Epidermal melanocyte (primary cell): ENCODE results near the gene LZTS2.
"Not testable (repeated sequence)": the region's sequence is repeated elsewhere in the genome, so short reads cannot be mapped to it uniquely, and the experiment has no call there.

Source experiments
- DNase-seq: peaks from one replicate; pipeline ENCODE4 v3.0.0; 2011; ENCODE audit warnings: low spot score; ENCODE audit not compliant: insufficient read length

Gene LZTS2

DNA sequence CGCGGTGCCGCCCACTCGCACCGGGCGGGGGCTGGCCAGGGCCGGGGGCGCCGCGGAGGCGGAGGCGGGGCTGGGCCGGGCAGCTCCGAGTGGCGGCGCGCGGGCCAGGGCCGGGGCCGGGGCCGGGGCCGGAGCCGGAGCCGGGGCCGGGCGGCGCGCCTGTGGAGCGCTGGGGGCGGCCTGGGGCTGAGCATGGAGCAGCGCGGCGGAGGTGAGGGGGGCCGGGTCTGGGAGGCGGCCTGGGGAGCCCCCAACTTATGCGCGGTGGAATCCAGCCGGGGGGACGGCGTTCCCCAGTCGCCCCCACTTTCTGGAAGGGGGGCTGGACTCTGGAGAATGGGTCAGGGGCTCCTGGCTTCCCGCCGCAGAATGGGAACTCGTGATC lies at the start of gene LZTS2:
TSS of gene LZTS2 (plus strand) at position 67 of the 385 bp plus-strand sequence. CDS start 2,731 bp downstream, outside the sequence.
- DNase-seq = no peak

GRCh38 chr10:100960251-100960650 lies 39.4 kb upstream of the LZTS2 start:
- DNase-seq = no peak

GRCh38 chr10:100962351-100963080 lies 37.1 kb upstream of the LZTS2 start:
- no peak for DNase-seq

GRCh38 chr10:100963826-100964225 lies 35.8 kb upstream of the LZTS2 start:
- no peak for DNase-seq

GRCh38 chr10:100965820-100966219 lies 33.8 kb upstream of the LZTS2 start:
- no peak for DNase-seq

DNA sequence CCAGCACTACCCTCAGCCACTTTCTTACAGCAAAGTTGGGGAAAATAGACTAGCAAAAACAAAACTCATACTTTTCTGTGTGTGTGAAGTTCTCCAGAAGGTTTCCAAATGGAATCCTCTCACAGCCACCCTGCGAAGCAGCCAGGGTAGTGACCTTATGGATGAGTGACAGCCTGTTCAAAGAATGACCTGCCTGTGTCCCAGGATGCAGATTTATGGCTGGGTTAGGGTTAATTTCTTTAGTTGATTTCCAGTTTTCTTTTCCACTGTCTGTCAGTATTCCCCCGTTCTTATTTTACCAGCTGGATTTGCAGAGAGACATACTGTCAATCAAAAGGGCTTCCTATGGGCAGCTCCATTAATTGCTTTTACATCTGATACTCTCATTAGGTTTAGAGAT lies 32.7 kb upstream of the LZTS2 start:
- DNase-seq = no peak

DNA sequence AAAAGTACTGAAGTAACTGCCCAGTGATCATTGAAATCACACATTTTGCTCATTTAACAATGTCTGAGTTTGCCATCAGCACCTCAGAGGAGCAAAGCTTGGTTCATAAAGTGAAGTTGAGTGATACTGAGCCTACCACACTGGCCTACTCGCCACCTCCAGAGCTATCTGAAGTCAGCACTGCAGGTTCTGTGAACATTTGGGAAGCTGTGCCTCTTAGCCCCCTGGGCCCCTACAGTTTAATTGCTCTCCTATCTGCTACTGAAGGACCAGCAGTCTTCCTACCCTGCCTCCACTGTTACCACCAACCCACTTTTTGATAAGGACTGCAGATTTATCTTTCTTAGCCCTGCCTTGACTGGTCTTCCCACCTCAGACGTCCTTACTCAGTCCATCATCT lies 32.3 kb upstream of the LZTS2 start:
- no peak for DNase-seq

- DNase-seq = no peak
Measured at GRCh38 chr10:100968062-100968736, 31.4 kb upstream of the LZTS2 start.

DNA sequence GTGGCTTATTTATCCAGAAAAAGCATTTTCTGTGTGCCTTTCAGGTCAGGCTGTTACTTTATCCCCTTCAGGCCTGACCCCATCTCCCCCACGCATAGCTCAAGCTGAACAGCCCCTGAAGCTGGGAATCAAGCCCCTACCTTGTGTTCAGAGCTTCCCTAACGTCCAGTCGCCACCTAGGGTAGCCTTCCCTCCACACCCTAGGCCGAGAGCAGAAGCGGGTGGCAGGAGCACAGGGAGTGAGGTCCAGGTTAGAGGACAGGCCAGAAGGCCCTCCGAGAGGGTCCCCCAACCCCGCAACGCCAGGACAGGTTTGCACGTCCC lies 30.8 kb upstream of the LZTS2 start:
- no peak for DNase-seq

DNA sequence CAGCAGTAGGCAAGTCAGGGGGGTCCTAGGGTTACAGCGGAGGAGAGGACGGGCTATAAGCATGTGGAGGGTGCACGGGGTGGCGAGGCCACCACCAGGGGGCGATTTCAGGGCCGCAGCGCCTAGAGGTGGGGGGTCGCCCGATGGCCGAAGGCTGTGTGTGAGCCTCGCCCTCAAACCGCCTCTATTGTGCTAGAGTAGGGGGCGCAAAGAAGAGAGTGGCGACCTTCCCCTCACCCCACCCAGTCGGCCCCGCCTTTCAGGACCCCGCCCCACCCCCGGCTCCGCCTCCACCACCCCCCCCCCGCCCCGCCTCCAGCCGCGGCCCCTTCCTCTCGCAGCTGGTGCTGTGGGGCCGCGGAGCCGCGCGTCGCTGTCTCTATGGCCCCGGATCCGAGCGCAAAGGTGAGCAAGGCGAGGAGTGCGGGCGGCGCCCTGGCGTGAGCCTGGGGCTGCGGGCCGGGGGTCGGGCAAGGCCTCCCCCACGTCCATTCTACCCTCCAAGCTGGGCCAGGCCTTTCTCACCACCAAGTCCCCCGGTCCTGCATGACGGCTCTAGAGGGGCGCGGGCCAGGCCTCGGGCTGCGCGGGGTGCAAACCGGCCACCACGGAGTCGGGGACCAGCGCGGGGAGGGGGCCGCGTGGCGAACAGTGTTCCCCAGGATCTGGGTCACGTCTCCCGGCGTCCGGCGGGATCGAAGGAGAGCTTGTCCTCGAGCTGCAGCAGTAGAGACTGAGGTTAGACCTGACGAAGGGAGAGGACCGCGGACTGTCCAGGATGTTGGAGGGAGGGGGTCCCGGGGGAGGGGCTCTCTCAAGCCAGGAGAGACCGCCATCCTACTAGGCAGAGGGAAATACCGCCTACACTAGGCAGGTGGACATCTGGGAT lies 30.2 kb upstream of the LZTS2 start, which contains the start of gene SEMA4G:
TSS of gene SEMA4G (plus strand) at position 318 of the 889 bp plus-strand sequence. CDS start 3,409 bp downstream, outside the sequence.
- DNase-seq = peak; percentile 65

GRCh38 chr10:100970076-100970913 lies 29.3 kb upstream of the LZTS2 start:
- DNase-seq = no peak

GRCh38 chr10:100970914-100971811 lies 28.4 kb upstream of the LZTS2 start:
- DNase-seq = no peak

GRCh38 chr10:100972115-100972903 lies 27.3 kb upstream of the LZTS2 start:
- no peak for DNase-seq

DNA sequence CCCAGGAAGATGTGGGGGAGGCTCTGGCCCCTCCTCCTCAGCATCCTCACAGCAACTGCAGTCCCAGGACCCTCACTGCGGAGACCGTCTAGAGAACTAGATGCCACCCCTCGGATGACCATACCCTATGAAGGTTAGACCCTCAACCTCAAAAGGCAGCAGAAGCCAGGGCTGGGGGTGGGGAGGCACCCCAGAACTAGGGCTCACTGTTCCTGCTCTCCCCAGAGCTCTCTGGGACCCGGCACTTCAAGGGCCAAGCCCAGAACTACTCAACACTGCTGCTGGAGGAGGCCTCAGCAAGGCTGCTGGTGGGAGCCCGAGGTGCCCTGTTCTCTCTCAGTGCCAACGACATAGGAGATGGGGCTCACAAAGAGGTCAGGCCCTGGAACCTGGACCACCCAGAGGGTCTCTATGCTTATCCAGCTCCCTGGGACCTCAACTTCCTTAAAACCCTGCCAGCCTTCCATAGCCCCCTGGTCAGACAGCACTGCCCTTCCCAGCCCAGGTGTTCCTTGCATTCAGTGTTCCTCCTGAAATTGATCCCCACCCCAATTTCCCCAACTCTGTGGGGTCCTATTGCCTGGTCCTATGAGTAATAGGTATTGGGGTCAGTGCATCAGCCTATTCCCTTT lies 26.6 kb upstream of the LZTS2 start:
- no peak for DNase-seq

- not testable (repeated sequence) for DNase-seq
Measured at GRCh38 chr10:100975397-100975796, 24.2 kb upstream of the LZTS2 start.

GRCh38 chr10:100976906-100977305 lies 22.7 kb upstream of the LZTS2 start:
- no peak for DNase-seq

DNA sequence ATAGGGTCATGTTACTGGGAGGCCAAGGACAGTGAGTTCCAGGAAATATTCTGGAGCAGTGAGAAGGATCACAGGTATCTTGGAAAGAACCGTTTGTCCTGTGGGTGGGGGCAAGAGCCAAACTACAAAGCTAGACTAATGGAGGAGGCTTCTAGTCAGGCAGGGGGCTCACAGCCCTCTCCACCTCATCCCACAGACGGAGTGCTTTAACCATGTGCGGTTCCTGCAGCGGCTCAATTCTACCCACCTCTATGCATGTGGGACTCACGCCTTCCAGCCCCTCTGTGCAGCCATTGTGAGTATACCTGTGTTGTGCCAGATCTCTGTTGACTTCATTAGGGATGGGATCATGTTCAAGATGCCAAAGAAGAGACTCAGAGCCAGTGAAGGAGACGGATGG lies 22.2 kb upstream of the LZTS2 start:
- no peak for DNase-seq

DNA sequence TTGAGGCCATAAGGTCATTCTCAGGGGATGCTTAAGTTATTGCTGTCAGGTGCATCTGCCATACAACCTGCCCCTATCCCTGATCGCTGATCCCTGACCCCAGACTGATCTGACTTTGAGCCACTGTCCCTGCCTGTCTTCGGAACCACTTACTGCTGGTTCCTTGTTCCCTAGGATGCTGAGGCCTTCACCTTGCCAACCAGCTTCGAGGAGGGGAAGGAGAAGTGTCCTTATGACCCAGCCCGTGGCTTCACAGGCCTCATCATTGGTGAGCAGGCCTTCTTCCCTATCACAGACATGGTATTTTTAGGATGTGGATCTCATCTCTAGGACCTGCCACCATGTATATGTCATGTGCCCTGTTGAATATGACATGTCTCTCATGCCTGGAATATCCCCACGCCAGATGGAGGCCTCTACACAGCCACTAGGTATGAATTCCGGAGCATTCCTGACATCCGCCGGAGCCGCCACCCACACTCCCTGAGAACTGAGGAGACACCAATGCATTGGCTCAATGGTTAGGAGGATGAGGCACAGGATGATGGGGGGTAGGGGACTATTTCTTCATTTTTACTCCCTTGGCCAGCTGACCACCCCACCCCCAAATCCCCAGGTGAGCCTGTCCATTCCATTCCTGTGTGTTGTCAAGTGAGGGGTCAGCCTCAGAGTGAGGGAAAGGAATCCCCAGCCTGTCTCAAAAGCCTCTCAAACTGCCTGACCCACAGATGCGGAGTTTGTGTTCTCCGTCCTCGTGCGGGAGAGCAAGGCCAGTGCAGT lies 21.3 kb upstream of the LZTS2 start:
- no peak for DNase-seq
